HCT116 (cell line): ENCODE results near the gene XDH. TPM values are rescaled to one million over a fixed set of nuclear protein-coding genes. Genes with fewer than 3 reads are reported as not detected.

Experiments used
- ATAC-seq: fragments of 200-7000 bp; cut with Tn5 transposase; 2 replicates; pipeline ENCODE4 v1.9.1; 2020; ENCODE audit warnings: mild to moderate bottlenecking, moderate library complexity
- BruUV-seq: library from RNA; stranded (reverse); fragments of 400-500 nt; replicated peaks from 2 replicates; lab custom pipeline; 2021; lab: Mats Ljungman, UMichigan
- CTCF ChIA-PET: fragments of 300-600 bp; sonication (Branson Sonifier 250); formaldehyde crosslinking; loops from one replicate; lab custom pipeline; 2021; ENCODE audit warnings: antibody characterized with exemption; lab: Charles Lee
- POLR2A ChIA-PET: fragments of 300-600, 350-600 bp; sonication (Branson Sonifier 250); formaldehyde crosslinking; loops from one replicate; lab custom pipeline; 2021; ENCODE audit warnings: antibody characterized with exemption; lab: Charles Lee
- RAD21 ChIA-PET, 2 experiments: fragments of 300-600 bp; sonication (Branson Sonifier 250); formaldehyde crosslinking; loops; one replicate each; lab custom pipeline; 2023; ENCODE audit warnings: low total read pairs in 2 of 2; ENCODE audit not compliant: uncharacterized antibody in 2 of 2, unreplicated experiment in 2 of 2, low non-redundant PET in 1 of 2; lab: Charles Lee
- DNase-seq: peaks from one replicate; pipeline ENCODE4 v3.0.0-alpha.2; 2010; ENCODE audit warnings: low read depth, low spot score
- H2AFZ ChIP-seq: fragments of 200-600 bp; shearing (Covaris generic), sonication (generic); 2 replicates; pipeline ENCODE4 v1.6.1; 2017; ENCODE audit warnings: low read depth, mixed run types, mixed read lengths, antibody characterized with exemption, low read length; ENCODE audit not compliant: poor library complexity, severe bottlenecking
- H3K27ac ChIP-seq: 2 replicates; pipeline ENCODE4 v1.5.1; 2012; ENCODE audit warnings: low read depth, low read length
- H3K27me3 ChIP-seq: fragments of 200-600 bp; sonication (generic); 2 replicates; pipeline ENCODE4 v1.6.1; 2016; ENCODE audit warnings: mixed run types, low read length, mixed read lengths; ENCODE audit not compliant: insufficient read depth
- H3K36me3 ChIP-seq, 2 experiments: fragments of 200-500 bp in 1 of 2; fragments of 200-600 bp in 1 of 2; sonication (Bioruptor generic) in 1 of 2; sonication (generic) in 1 of 2; 2 replicates each; pipeline versions ENCODE4 v1.5.1 to v1.6.1; 2014 to 2016; ENCODE audit warnings: low read length in 2 of 2, inconsistent platforms in 1 of 2, mixed read lengths in 1 of 2, mixed run types in 1 of 2; ENCODE audit not compliant: insufficient read depth in 2 of 2, control insufficient read depth in 1 of 2
- H3K4me1 ChIP-seq, 2 experiments: fragments of 200-600 bp in 1 of 2; sonication (generic) in 1 of 2; 2 replicates each; pipeline versions ENCODE4 v1.5.1 to v1.6.1; 2012 to 2017; ENCODE audit warnings: low read length in 2 of 2, inconsistent platforms in 1 of 2, mild to moderate bottlenecking in 1 of 2, mixed read lengths in 1 of 2, mixed run types in 1 of 2, moderate library complexity in 1 of 2; ENCODE audit not compliant: insufficient read depth in 2 of 2, control insufficient read depth in 1 of 2
- H3K4me2 ChIP-seq: fragments of 200-600 bp; sonication (generic); 2 replicates; pipeline ENCODE4 v1.6.1; 2017; ENCODE audit warnings: mixed run types, low read length, mixed read lengths
- H3K4me3 ChIP-seq, 2 experiments: fragments of 200-600 bp in 1 of 2; sonication (generic) in 1 of 2; replicated peaks in 1 of 2; 2 replicates each; pipeline ENCODE4 v1.5.1; 2011 to 2016; ENCODE audit warnings: low read length in 2 of 2, control low read depth in 1 of 2, low read depth in 1 of 2, mild to moderate bottlenecking in 1 of 2, mixed read lengths in 1 of 2, mixed run types in 1 of 2
- H3K79me2 ChIP-seq: fragments of 200-600 bp; sonication (generic); 2 replicates; pipeline ENCODE4 v1.6.1; 2017; ENCODE audit warnings: mild to moderate bottlenecking, mixed run types, low read length, moderate library complexity, mixed read lengths; ENCODE audit not compliant: insufficient read depth
- H3K9ac ChIP-seq: fragments of 200-600 bp; sonication (generic); 2 replicates; pipeline ENCODE4 v1.6.1; 2016; ENCODE audit warnings: low read length, mixed read lengths
- H3K9me2 ChIP-seq: fragments of 200-600 bp; sonication (generic), shearing (Covaris generic); 2 replicates; pipeline ENCODE4 v1.6.1; 2017; ENCODE audit warnings: mixed run types, mild to moderate bottlenecking, moderate library complexity; ENCODE audit not compliant: insufficient read depth
- H3K9me3 ChIP-seq, 2 experiments: fragments of 200-500 bp in 1 of 2; fragments of 200-600 bp in 1 of 2; sonication (Bioruptor generic) in 1 of 2; sonication (generic) in 1 of 2; 2 replicates each; pipeline ENCODE4 v1.6.1; 2014 to 2017; ENCODE audit warnings: low read length in 2 of 2, mixed read lengths in 2 of 2, inconsistent platforms in 1 of 2, low read depth in 1 of 2, mild to moderate bottlenecking in 1 of 2, mixed run types in 1 of 2, moderate library complexity in 1 of 2; ENCODE audit not compliant: control insufficient read depth in 1 of 2, insufficient read depth in 1 of 2
- H4K20me1 ChIP-seq: fragments of 200-600 bp; sonication (generic), shearing (Covaris generic); 2 replicates; pipeline ENCODE4 v1.6.1; 2017; ENCODE audit warnings: mixed run types, mild to moderate bottlenecking, moderate library complexity; ENCODE audit not compliant: insufficient read depth
- CBX3 ChIP-seq: IDR thresholded peaks from 2 replicates; pipeline ENCODE4 v1.6.1; 2012; ENCODE audit warnings: low read depth
- CEBPB ChIP-seq: IDR thresholded peaks from 2 replicates; pipeline ENCODE4 v1.6.1; 2012; ENCODE audit warnings: low read depth
- CTCF ChIP-seq, 3 experiments: fragments of 200-600 bp in 1 of 3; sonication (generic) in 1 of 3; IDR thresholded peaks in 2 of 3; conservative IDR thresholded peaks in 1 of 3; 2 replicates each; pipeline ENCODE4 v1.5.1; 2012 to 2017; ENCODE audit warnings: low read depth in 2 of 3, low read length in 2 of 3, antibody characterized with exemption in 1 of 3, borderline replicate concordance in 1 of 3, control low read depth in 1 of 3, mild to moderate bottlenecking in 1 of 3, mixed read lengths in 1 of 3, mixed run types in 1 of 3, moderate library complexity in 1 of 3; ENCODE audit not compliant: insufficient read depth in 1 of 3
- EGR1 ChIP-seq: IDR thresholded peaks from 2 replicates; pipeline ENCODE4 v1.6.1; 2012; ENCODE audit warnings: low read depth
- ELF1 ChIP-seq: IDR thresholded peaks from 2 replicates; pipeline ENCODE4 v1.6.1; 2012; ENCODE audit warnings: low read depth, borderline replicate concordance
- FOSL1 ChIP-seq: IDR thresholded peaks from 2 replicates; pipeline ENCODE4 v1.6.1; 2012; ENCODE audit warnings: low read depth
- JUND ChIP-seq: IDR thresholded peaks from 2 replicates; pipeline ENCODE4 v1.6.1; 2012
- MAX ChIP-seq: IDR thresholded peaks from 2 replicates; pipeline ENCODE4 v1.6.1; 2012
- POLR2A ChIP-seq: IDR thresholded peaks from 2 replicates; pipeline ENCODE4 v1.7.0; 2011; ENCODE audit warnings: borderline replicate concordance; ENCODE audit not compliant: insufficient read depth, insufficient read length; ENCODE audit errors: extremely low read depth
- POLR2AphosphoS5 ChIP-seq: IDR thresholded peaks from 2 replicates; pipeline ENCODE4 v1.6.1; 2011; ENCODE audit warnings: mild to moderate bottlenecking, low read depth, low read length, moderate library complexity
- RAD21 ChIP-seq: IDR thresholded peaks from 2 replicates; pipeline ENCODE4 v1.6.1; 2012; ENCODE audit warnings: low read depth, mild to moderate bottlenecking
- SP1 ChIP-seq: IDR thresholded peaks from 2 replicates; pipeline ENCODE4 v1.6.1; 2012; ENCODE audit warnings: low read depth
- SRF ChIP-seq: IDR thresholded peaks from 2 replicates; pipeline ENCODE4 v1.6.1; 2012; ENCODE audit warnings: low read depth
- TCF7L2 ChIP-seq: IDR thresholded peaks from 2 replicates; pipeline ENCODE4 v1.7.0; 2011; ENCODE audit warnings: borderline replicate concordance, inconsistent platforms; ENCODE audit not compliant: insufficient read depth, insufficient read length; ENCODE audit errors: extremely low read depth
- ZFX ChIP-seq: fragments of 450-650 bp; IDR thresholded peaks from 2 replicates; pipeline ENCODE4 v1.6.1; 2017
- intact Hi-C: fragments of 100-400 bp; cut with micrococcal nuclease; formaldehyde crosslinking; loops from 2 replicates; pipeline ENCODE4 v1.10.0; 2022
- total RNA-seq: library from RNA; stranded (reverse); gene quantifications from one replicate; pipeline ENCODE4 v1.2.1, GENCODE V29; 2021; ENCODE audit not compliant: unreplicated experiment
- TF ChIP-seq, protein P1 (sequence below): IDR thresholded peaks from 2 replicates; pipeline ENCODE4 v1.6.1; 2012
- TF ChIP-seq, protein P2 (sequence below): IDR thresholded peaks from 2 replicates; pipeline ENCODE4 v1.6.1; 2012; ENCODE audit warnings: low read depth

Gene XDH
- total RNA-seq, 1 experiment from 2014 or later = 0.15 TPM

GRCh38 chr2:31372097-31372496, 42.4 kb downstream of the XDH start:
- no peak for ATAC-seq
- BruUV-seq = no TSS peak

More at GRCh38 chr2:31372097-31372496, 42.4 kb downstream of the XDH start:
- intact Hi-C loops = no loop called here
- RAD21 ChIA-PET = no interaction called here
- H3K9me3 ChIP-seq = no peaks in the 10 kb centered on the region
- H3K4me2 ChIP-seq = no peak overlapping the region
- no peaks in the 10 kb centered on the region for H4K20me1 ChIP-seq
- CTCF ChIA-PET = no interaction called here
- H3K4me3 ChIP-seq = no peak overlapping the region
- H3K79me2 ChIP-seq = no peaks in the 10 kb centered on the region
- DNase-seq = no peak
- TF ChIP-seq FOSL1 (no peak), POLR2A (no peak), CTCF (IDR thresholded peaks at IDR 0.05 in 2 of 3, conservative IDR thresholded peaks at IDR 0.05 in 1 of 3; ENCODE audit: borderline replicate concordance in 1 of 3, insufficient read depth in 1 of 3, low read depth in 2 of 3, low read length in 2 of 3) (no peak), CEBPB (no peak), SP1 (no peak), CBX3 (no peak), ZFX (no peak), MAX (no peak), RAD21 (no peak), ELF1 (no peak), POLR2AphosphoS5 (no peak), TCF7L2 (no peak), SRF (no peak), EGR1 (no peak), JUND (no peak)
- TF ChIP-seq, protein P1, sequence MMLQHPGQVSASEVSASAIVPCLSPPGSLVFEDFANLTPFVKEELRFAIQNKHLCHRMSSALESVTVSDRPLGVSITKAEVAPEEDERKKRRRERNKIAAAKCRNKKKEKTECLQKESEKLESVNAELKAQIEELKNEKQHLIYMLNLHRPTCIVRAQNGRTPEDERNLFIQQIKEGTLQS = no peak
- TF ChIP-seq, protein P2, sequence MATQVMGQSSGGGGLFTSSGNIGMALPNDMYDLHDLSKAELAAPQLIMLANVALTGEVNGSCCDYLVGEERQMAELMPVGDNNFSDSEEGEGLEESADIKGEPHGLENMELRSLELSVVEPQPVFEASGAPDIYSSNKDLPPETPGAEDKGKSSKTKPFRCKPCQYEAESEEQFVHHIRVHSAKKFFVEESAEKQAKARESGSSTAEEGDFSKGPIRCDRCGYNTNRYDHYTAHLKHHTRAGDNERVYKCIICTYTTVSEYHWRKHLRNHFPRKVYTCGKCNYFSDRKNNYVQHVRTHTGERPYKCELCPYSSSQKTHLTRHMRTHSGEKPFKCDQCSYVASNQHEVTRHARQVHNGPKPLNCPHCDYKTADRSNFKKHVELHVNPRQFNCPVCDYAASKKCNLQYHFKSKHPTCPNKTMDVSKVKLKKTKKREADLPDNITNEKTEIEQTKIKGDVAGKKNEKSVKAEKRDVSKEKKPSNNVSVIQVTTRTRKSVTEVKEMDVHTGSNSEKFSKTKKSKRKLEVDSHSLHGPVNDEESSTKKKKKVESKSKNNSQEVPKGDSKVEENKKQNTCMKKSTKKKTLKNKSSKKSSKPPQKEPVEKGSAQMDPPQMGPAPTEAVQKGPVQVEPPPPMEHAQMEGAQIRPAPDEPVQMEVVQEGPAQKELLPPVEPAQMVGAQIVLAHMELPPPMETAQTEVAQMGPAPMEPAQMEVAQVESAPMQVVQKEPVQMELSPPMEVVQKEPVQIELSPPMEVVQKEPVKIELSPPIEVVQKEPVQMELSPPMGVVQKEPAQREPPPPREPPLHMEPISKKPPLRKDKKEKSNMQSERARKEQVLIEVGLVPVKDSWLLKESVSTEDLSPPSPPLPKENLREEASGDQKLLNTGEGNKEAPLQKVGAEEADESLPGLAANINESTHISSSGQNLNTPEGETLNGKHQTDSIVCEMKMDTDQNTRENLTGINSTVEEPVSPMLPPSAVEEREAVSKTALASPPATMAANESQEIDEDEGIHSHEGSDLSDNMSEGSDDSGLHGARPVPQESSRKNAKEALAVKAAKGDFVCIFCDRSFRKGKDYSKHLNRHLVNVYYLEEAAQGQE = no peak
- H3K9me2 ChIP-seq = no peaks in the 10 kb centered on the region
- POLR2A ChIA-PET = no interaction called here
- H3K4me1 ChIP-seq = no peaks in the 10 kb centered on the region
- no peak overlapping the region for H3K9ac ChIP-seq
- no peak overlapping the region for H2AFZ ChIP-seq
- no peak overlapping the region for H3K27ac ChIP-seq
- no peaks in the 10 kb centered on the region for H3K36me3 ChIP-seq
- H3K27me3 ChIP-seq = no peaks in the 10 kb centered on the region
